GM19025 (cell line): ENCODE data around the gene TSPAN2.
A peak's percentile ranks its signal among the peaks of the same experiment; 100 is the strongest.

Experiments
- ATAC-seq: cut with Tn5 transposase; IDR thresholded peaks from one replicate; pipeline ENCODE4 v1.9.1; 2021; ENCODE audit warnings: mild to moderate bottlenecking, low read depth, moderate library complexity; ENCODE audit not compliant: unreplicated experiment

Gene TSPAN2

GRCh38 chr1:115115521-115116161 is 26.3 kb upstream of the TSPAN2 start:
- no peak for ATAC-seq

DNA sequence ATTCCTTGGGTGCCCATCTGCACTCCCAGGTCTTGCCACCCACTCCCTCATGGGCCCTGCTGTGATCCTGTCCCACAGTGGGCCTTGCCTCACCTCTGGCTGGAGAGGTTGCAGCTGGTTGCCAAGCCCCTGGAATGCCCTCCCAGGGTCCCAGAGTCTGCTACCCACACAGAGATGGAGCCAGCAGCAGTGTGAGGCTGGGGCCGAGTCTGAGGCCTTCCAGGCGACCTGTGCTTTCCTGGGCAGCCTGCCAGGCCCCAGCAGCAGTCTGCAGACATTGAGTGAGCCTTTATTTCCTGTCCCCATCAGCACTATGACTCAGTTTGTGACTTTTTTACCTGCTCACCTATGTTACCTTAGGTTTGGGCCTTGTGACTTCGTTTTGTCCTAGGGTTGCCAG is 25.0 kb upstream of the TSPAN2 start:
- ATAC-seq, result no peak

GRCh38 chr1:115113766-115114165 is 24.5 kb upstream of the TSPAN2 start:
- ATAC-seq, result no peak

DNA sequence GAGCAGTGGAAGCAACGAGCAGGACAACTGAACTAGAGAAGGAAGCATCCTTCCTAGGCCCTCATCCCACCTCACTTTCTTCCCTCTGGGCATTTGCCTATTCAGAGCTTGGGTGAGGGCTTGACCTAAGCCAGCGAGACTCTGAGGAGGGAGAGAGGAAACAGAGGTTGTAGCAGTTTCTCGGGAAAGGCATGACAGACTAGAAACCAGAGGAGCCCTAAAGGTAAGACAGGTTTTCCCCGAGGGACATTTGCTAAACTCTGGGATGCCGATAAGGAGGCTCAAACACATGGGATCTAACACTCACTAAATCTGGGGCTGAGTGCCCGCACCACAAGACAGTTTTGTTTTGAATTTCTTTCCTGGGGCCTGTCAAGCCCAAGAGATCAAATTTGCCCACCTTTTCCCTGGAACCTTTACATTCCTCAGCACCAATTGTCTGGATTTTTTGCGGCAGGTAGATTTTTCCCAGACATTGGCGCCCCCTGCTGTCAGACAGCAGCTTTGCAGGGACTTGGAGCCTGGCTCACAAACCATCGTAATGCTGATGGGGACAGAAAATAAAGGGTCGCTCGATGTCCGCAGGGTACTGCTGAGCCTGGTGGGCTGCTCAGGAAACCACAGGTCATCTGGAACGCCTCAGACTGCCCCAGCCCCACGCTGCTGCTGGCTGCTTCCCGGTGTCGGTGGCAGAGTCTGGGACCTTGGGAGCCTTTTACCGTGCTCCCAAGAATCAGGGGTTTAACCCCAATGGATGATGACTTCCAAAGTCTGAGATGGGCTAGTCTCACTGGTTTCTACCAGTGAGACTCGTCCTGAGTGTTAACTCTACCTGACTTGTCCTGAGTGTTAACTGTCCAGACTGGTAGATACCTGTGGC is 23.4 kb upstream of the TSPAN2 start:
- ATAC-seq, result no peak

- ATAC-seq, result no peak
Measured at GRCh38 chr1:115107516-115108260, 18.4 kb upstream of the TSPAN2 start.

GRCh38 chr1:115105831-115106230 is 16.5 kb upstream of the TSPAN2 start:
- no peak for ATAC-seq

GRCh38 chr1:115099693-115100050 is 10.4 kb upstream of the TSPAN2 start:
- no peak for ATAC-seq

DNA sequence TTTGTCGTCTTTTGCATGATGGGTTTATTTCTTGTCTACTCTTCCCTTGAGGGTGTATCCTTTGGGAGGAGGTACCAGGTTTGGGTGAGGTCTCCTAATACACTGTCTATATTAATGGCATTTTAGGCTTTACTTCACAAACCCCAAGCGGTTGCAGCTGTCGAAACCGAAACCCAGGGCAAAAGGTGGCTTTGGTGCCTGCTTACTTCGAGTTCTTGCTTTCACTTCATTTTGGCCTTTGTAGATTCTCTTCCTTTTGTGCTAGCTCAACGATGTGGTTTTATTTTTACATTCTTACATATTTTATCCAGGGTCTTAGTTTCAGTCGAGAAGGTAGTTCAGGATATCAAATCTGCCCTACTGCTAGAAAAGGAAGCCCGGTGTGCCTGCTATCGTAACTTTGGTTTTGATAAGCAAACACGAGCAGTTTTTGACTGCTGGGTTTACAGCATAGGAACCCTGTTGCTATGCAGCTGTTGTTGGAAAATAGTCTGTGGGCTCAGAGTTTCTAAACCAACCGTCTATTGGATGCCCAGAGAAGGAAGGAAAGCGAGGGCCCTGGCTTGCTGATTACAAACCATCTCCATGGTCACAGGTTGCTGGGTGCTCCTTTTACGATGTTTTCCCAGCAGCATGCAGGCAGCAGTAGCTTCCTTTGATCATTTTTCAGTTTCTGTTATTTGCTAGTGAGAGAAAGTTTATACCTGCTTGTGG is 9.8 kb upstream of the TSPAN2 start:
- peak; percentile 89 for ATAC-seq

DNA sequence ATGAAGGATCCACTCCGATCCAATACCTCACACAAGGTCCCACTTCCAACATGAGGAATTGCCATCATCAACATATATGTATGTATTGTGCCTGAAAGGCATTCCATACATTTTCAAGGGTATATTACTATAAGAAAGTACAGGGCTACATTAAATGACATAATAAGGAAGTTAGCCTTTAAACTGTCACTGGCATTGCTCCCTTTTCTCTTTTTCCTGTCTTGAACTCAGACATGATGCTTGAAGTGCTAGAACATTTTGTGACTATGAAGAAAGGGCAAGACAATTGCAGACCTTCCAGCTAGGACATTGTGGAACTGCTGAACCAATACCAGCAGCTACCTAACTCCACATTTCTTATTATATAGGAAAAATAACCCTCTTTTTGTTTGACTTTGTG is 2.9 kb upstream of the TSPAN2 start:
- ATAC-seq, result no peak

DNA sequence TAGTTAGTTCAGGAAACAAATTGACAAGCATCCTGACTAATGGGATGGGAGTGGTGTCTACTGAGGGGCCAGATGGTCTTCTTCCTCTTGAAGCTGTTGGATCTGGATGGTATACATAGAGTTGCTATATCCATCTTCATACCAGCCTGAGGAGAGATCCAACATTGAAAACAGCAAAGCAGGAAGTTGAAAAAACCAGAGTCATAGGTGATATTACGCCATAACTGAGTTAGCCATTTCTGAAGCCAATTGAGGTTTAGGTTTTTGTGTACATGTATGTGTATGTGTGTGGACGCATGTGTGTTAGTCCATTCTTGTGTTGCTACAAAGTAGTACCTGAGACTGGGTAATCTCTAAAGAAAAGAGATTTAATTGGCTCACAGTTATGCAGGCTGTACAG is 2.3 kb upstream of the TSPAN2 start:
- ATAC-seq, result no peak

GRCh38 chr1:115090956-115091355 is 1.7 kb upstream of the TSPAN2 start:
- no peak for ATAC-seq

DNA sequence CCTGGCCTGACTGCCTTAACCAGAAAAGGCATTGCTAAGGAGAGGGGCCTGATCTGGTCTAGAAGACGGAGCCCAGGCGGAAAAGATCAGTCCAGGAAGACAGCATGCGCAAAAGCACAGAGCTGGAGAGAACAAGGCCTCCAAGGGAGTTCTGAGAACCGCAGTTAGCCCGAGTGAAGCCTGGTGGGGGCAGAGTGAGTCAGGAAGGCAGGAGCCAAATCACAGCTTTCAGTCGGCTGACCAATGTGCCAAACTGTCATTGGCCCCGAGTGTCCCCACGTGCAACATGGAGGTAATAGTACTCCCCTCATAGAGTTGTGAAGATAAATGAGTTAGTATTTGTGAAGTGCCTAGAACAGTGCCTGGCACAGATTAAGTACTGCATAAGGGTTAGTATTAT is 1.2 kb upstream of the TSPAN2 start:
- no peak for ATAC-seq

DNA sequence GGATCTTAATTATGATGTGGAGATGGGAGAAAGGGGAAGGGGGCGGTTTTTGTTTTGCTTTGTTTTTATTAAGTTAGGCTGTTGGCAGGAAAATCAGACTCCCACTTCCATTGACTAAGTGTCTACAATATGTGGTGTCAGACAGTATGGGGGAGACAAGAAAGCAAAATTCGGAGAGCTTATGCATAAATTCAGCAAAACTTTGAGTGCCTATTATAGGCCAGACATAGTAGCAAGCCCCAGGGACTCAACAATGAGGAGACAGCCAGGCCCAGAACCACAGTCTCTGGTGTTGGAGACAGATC is 835 bp upstream of the TSPAN2 start:
- no peak for ATAC-seq

- no peak for ATAC-seq
Measured at GRCh38 chr1:115088871-115089419, 358 bp downstream of the TSPAN2 start.

DNA sequence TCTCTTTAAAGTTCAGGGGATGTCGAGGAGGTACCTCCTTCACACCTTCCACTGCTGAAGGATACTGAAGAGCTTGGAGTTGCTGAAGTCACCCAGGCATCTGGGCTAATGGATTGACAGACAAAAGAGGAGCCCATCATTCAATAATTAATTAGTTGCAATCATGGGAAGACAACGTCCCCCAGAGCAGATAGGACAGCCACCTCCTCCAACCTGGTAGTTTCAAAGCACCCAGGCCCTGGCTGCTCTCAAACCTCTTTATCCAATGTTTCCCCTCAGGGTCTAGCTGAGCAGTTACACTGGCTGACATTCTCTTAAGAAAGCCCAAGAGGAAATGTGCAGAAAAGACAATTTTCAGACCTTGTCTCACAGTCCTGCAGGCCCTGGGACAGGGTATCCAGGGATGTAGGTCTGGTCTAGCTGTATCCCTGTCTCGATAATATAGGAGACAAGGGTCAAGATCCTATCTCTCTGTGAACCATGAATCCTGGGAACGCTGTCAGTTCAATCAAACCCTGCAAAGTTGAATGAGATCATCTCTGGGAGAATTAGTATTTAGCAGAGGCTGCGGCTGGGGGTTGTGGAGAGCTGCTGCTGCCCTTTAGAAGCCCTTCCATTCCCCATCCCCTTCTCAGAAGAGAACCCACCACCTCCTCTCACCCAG is 1.1 kb downstream of the TSPAN2 start:
- ATAC-seq, result no peak

DNA sequence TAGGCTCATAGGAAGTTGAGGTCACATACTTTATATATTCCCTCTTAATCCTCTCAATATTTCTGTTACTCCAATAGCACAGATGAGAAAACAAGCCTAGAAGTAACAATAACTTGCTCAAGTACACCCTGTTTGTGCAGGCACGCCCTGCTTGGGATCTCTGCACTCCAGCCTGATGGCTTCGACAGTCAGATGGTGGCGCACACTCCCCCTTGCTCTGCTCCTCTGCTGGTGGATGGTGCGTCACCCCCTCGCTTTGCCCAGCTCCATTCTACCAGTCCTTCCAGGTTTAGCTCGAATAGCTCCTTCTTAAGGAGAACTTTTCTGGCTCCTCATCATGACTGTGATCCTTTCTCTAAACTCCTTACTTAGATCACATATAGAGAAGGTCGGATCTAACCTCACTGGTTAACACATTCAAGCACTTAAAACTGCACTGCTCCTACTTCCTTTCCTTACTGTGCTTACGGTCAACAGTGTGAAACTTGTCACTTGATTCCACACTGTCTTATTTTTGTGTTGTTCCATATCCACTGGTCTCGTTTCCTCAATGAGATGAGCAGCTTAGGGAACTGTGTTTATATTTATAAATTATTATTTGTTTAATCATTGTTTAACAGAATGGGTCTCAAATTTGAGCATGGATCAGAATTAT is 3.0 kb downstream of the TSPAN2 start:
- no peak for ATAC-seq

DNA sequence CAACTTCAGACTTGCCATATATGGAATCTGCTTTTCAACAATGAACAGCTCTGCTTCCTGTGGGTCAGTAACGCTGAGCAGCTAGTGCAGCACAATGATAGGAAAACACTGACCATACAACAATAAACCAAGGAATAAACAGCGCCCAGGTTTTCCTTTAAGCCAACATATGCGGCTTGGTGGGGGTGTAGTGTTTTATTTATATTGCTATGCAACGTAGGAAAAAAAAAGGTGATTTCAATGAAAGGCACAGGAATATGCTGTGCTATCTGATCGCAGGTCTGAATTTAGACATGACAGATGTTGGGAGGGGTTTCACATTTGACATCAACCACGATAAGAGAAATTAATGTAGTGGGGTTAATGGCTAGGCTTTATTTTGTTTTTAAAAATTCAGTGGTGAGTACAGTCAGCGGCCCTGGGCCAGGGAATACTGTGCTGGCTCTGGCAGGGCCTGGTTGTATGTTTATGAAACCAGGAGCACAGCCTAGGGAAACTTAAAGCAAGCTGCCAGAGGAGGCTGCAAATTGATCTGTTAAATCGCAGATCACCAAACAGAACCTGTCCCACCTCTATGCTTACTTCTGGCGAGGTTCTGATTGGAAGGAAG is 4.3 kb downstream of the TSPAN2 start:
- no peak for ATAC-seq

- no peak for ATAC-seq
Measured at GRCh38 chr1:115082949-115083348, 6.4 kb downstream of the TSPAN2 start.

GRCh38 chr1:115078708-115079107 is 10.6 kb downstream of the TSPAN2 start:
- no peak for ATAC-seq
